Endothelial cell (in vitro differentiated cells): ENCODE data around the gene CAVIN1. TPM values are rescaled to one million over a fixed set of nuclear protein-coding genes. Genes with fewer than 3 reads are reported as not detected.

ENCODE experiments used
- DNase-seq: peaks from one replicate; pipeline ENCODE4 v3.0.0; 2021; ENCODE audit warnings: low spot score
- H3K27ac Mint-ChIP-seq: one replicate; pipeline ENCODE4 v1.8.0; 2021; ENCODE audit warnings: mixed read lengths, inconsistent platforms; ENCODE audit not compliant: unreplicated experiment
- H3K27me3 Mint-ChIP-seq: one replicate; pipeline ENCODE4 v1.8.0; 2021; ENCODE audit warnings: mild to moderate bottlenecking, moderate library complexity, mixed read lengths, inconsistent platforms; ENCODE audit not compliant: unreplicated experiment
- H3K36me3 Mint-ChIP-seq: one replicate; pipeline ENCODE4 v1.8.0; 2021; ENCODE audit warnings: mild to moderate bottlenecking, low read depth, mixed read lengths, inconsistent platforms; ENCODE audit not compliant: unreplicated experiment
- H3K4me1 Mint-ChIP-seq: one replicate; pipeline ENCODE4 v1.8.0; 2021; ENCODE audit warnings: mild to moderate bottlenecking, mixed read lengths, inconsistent platforms; ENCODE audit not compliant: unreplicated experiment
- H3K4me3 Mint-ChIP-seq: one replicate; pipeline ENCODE4 v1.8.0; 2021; ENCODE audit warnings: mild to moderate bottlenecking, mixed read lengths, inconsistent platforms; ENCODE audit not compliant: unreplicated experiment
- H3K9me3 Mint-ChIP-seq: one replicate; pipeline ENCODE4 v1.8.0; 2021; ENCODE audit warnings: mixed read lengths, inconsistent platforms; ENCODE audit not compliant: unreplicated experiment
- total RNA-seq: library from RNA; stranded (reverse); fragmentation: NEBNext Ultra II Directional; extraction: Animal tissue kit (Norgen Biotek cat#: 25700); gene quantifications from one replicate; pipeline ENCODE4 v1.2.1, GENCODE V29; 2021; ENCODE audit not compliant: unreplicated experiment
- TF ChIP-seq, protein P1 (sequence below): fragments of 200-600 bp; sonication (generic); IDR thresholded peaks from one replicate; pipeline ENCODE4 v1.5.0; 2021; ENCODE audit warnings: antibody characterized with exemption; ENCODE audit not compliant: unreplicated experiment

The CAVIN1 gene
- total RNA-seq, 1 donor from 2014 or later: 334 TPM

DNA sequence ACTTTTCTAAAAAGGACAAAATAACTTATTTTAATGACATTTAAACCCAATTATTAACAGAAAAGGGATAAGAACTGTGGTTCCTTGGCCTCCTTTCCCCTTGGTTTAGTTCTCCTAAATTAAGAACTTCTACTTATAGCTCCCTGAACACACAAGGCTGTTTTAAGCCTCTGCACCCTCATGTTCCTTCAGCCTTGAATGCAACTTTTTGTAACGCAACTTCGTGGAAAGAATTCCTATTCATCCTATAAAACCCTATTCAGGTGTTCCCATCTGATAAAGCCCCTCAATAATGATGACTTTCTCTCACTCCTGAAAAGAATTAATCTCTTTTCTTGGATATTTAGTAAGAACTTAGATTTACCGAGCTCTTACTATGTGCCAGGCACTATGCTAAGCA is 41.2 kb downstream of the CAVIN1 start:
- peaks cover 4% of the 10 kb centered on the region for H3K27me3 Mint-ChIP-seq
- peaks cover 44% of the 10 kb centered on the region for H3K4me1 Mint-ChIP-seq
- no peak overlapping the region for H3K4me3 Mint-ChIP-seq
- H3K36me3 Mint-ChIP-seq: peaks cover 9% of the 10 kb centered on the region
- TF ChIP-seq, protein P1, sequence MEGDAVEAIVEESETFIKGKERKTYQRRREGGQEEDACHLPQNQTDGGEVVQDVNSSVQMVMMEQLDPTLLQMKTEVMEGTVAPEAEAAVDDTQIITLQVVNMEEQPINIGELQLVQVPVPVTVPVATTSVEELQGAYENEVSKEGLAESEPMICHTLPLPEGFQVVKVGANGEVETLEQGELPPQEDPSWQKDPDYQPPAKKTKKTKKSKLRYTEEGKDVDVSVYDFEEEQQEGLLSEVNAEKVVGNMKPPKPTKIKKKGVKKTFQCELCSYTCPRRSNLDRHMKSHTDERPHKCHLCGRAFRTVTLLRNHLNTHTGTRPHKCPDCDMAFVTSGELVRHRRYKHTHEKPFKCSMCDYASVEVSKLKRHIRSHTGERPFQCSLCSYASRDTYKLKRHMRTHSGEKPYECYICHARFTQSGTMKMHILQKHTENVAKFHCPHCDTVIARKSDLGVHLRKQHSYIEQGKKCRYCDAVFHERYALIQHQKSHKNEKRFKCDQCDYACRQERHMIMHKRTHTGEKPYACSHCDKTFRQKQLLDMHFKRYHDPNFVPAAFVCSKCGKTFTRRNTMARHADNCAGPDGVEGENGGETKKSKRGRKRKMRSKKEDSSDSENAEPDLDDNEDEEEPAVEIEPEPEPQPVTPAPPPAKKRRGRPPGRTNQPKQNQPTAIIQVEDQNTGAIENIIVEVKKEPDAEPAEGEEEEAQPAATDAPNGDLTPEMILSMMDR: no peak
- H3K9me3 Mint-ChIP-seq: no peaks in the 10 kb centered on the region
- H3K27ac Mint-ChIP-seq: peak overlapping the region; percentile 68
- no peak for DNase-seq

DNA sequence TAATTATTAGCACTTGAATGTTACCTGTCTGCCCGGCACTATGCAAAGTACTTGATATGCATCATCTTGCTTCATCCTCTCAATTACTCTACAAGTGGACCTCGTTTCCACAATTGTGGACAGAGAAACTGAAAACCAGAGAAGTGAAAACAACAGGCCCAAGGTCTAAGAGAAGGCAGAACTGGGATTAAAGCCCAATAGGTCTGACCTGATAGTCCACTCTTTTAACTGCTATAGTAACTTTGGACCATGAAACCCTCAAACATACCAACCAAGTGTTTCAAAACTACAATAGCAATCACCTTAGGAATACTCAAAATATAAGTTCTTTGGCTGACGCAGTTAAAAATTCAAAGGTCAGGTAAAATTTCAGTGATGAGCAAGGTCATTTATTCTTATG is 42.1 kb downstream of the CAVIN1 start:
- TF ChIP-seq, protein P1: no peak
- no peaks in the 10 kb centered on the region for H3K9me3 Mint-ChIP-seq
- DNase-seq: no peak
- peak overlapping the region; percentile 70 for H3K4me3 Mint-ChIP-seq
- peaks cover 9% of the 10 kb centered on the region for H3K36me3 Mint-ChIP-seq
- H3K27me3 Mint-ChIP-seq: peaks cover 4% of the 10 kb centered on the region
- peaks cover 39% of the 10 kb centered on the region for H3K4me1 Mint-ChIP-seq
- no peak overlapping the region for H3K27ac Mint-ChIP-seq

DNA sequence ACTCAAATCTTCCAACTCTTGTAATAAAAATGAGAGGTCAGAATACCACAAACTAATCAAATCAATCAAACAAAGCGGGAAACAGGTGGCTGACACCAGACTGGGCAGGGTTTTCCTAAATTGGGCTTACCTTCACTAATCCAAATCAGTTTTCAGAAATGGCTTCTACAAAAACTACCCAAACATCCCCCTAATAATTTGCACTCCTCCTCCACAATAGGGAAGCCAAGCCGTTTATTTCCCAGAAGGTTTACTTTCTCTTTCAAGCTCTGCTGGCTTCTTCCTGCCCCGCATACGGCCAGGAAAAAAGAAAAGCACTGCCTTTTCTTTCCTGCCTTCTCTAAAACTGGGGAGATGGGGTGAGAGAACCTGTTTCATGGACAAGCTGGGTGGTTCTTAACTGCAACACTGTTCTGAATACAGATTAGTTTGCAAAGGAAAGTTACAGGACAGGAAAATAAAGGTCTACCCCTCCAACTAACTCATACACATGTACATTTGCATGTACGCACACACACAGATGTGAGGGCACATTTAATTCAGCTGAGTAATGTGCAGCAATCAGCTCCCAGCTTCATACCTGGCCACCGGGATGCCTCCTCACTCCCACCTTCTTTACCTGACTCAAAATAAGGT is 44.0 kb downstream of the CAVIN1 start:
- DNase-seq: no peak
- Mint-ChIP-seq H3K36me3 (peaks cover 9% of the 10 kb centered on the region), H3K4me3 (peak overlapping the region; percentile 53), H3K27ac (peak overlapping the region; percentile 86), H3K9me3 (no peaks in the 10 kb centered on the region), H3K4me1 (peaks cover 35% of the 10 kb centered on the region), H3K27me3 (peaks cover 4% of the 10 kb centered on the region)
- TF ChIP-seq, protein P1: no peak

DNA sequence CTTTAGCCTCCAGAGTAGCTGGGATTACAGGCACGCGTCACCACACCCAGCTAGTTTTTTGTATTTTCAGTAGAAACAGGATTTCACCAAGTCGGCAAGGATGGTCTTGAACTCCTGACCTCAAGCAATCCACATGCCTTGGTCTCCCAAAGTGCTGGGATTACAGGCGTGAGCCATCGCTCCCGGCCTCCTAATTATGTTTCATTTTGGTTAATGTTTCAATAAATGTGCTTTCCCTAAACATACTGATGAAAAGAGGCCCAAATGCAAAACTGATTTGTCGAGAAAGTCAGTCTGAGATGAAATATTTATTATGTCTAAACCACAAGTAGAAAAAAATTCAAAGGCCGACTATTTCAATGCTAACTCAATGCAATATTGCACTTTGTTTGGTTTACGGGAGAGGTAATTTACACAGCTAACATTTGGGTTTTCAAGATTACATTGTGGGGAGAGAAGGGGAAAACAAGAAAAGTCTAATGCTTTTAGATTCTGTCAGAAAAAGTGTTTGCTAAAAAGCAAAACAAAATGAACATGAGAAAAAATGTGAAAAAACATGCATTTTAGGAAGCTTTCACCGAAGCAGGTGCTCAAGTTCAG is 44.6 kb downstream of the CAVIN1 start:
- peaks cover 9% of the 10 kb centered on the region for H3K36me3 Mint-ChIP-seq
- no peak overlapping the region for H3K4me3 Mint-ChIP-seq
- H3K27me3 Mint-ChIP-seq: peaks cover 4% of the 10 kb centered on the region
- TF ChIP-seq, protein P1: no peak
- H3K27ac Mint-ChIP-seq: peak overlapping the region; percentile 86
- peaks cover 35% of the 10 kb centered on the region for H3K4me1 Mint-ChIP-seq
- H3K9me3 Mint-ChIP-seq: no peaks in the 10 kb centered on the region
- DNase-seq: no peak

DNA sequence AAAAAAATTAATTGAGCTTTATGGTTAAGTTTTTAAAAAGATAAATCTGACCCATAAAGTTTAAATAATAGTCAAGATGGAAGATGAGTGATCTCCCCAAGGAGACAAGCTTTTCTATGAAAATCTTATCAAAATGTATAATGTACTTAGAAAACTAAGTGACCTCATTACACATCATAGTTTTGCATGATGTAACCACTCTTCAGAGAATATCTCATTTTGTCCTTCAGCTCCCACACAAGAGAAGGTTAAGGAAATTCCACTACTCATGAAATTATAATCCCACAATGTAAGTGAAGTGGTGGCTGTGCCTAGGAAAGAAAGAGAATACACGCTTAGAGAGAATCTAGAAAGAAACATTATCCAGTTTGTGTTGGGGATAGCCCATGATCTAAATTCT is 49.2 kb downstream of the CAVIN1 start:
- Mint-ChIP-seq H3K27me3 (no peaks in the 10 kb centered on the region), H3K36me3 (peaks cover 12% of the 10 kb centered on the region), H3K9me3 (no peaks in the 10 kb centered on the region), H3K4me1 (peaks cover 10% of the 10 kb centered on the region), H3K4me3 (no peak overlapping the region), H3K27ac (no peak overlapping the region)
- TF ChIP-seq, protein P1: no peak
- DNase-seq: no peak
